Stimulated activated memory B cell treated with anti-CD40 and anti-IgM and Interleukin-4, amounts not matched to agents 10 μg/mL and 1 μg/mL and 100 μg/mL, for 72 hours (primary cell): Measurements from ENCODE around the gene MTERF1.
A peak's percentile ranks its signal among the peaks of the same experiment; 100 is the strongest.

Experiments used
- ATAC-seq: fragments of 150-1000 bp; cut with Tn5 transposase; 2 replicates; pipeline ENCODE4 v1.10.0; 2021
- H3K27ac Mint-ChIP-seq: one replicate; pipeline ENCODE4 v1.8.0; 2022; ENCODE audit warnings: mild to moderate bottlenecking, mixed read lengths
- H3K27me3 Mint-ChIP-seq: one replicate; pipeline ENCODE4 v1.8.0; 2022; ENCODE audit warnings: mixed read lengths
- H3K36me3 Mint-ChIP-seq: one replicate; pipeline ENCODE4 v1.8.0; 2022; ENCODE audit warnings: mixed read lengths
- H3K4me1 Mint-ChIP-seq: one replicate; pipeline ENCODE4 v1.8.0; 2022; ENCODE audit warnings: mixed read lengths
- H3K4me3 Mint-ChIP-seq: one replicate; pipeline ENCODE4 v1.8.0; 2022; ENCODE audit warnings: mild to moderate bottlenecking, moderate library complexity, mixed read lengths
- H3K9me3 Mint-ChIP-seq: one replicate; pipeline ENCODE4 v1.8.0; 2022; ENCODE audit warnings: mixed read lengths

MTERF1 gene, protein sequence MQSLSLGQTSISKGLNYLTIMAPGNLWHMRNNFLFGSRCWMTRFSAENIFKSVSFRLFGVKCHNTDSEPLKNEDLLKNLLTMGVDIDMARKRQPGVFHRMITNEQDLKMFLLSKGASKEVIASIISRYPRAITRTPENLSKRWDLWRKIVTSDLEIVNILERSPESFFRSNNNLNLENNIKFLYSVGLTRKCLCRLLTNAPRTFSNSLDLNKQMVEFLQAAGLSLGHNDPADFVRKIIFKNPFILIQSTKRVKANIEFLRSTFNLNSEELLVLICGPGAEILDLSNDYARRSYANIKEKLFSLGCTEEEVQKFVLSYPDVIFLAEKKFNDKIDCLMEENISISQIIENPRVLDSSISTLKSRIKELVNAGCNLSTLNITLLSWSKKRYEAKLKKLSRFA

DNA sequence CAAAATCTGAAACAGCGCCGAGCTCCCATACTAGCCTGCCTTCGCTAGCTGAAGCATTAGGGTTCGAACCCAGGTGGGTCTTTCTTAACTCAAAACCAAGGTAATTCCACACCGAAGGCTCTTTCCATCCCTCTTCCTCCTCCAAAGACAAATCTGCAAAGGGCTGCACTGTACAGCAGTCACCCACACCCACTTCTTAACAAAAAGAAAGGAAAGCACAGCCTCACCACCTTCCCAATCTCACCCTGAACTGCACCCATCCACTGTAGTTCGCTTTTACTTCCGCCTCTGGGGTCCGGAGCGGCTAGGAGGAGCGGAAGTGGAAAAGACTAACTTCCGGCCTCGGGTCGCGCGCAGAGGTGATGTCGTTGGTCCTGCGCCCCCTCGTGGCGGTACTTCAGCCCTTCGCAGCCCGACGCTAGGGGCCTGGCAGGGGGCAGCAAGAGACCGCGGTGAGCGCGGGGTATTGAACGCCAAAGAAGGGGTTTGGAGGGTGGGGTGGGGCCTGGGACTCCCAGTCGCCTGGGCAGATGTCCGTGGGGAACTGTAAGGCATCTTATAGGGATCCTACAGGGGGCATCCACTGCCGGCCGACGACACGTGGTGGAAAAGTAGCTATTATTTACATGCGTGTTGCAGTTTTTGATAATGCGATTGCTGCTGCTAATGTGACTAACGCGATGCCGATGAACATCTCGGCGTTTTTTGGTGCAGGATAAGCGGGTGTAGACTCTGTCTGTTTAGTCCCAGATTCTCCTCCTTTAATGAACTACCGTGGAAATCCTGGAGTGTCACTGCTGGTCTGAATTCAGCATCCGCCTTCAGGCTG lies at the start of gene MTERF1:
MTERF1 (minus strand) TSS at position 290 of the 829 bp plus-strand sequence. CDS start 619 bp downstream, outside the sequence.
- Mint-ChIP-seq H3K9me3 (no peaks in the 10 kb centered on the region), H3K27ac (peak within 1 kb of the TSS; percentile 84), H3K36me3 (peaks cover 21% of the 10 kb centered on the region), H3K4me1 (peaks cover 27% of the 10 kb centered on the region), H3K27me3 (no peaks in the 10 kb centered on the region), H3K4me3 (peak within 1 kb of the TSS; percentile 90)
- ATAC-seq = peak; percentile 100

DNA sequence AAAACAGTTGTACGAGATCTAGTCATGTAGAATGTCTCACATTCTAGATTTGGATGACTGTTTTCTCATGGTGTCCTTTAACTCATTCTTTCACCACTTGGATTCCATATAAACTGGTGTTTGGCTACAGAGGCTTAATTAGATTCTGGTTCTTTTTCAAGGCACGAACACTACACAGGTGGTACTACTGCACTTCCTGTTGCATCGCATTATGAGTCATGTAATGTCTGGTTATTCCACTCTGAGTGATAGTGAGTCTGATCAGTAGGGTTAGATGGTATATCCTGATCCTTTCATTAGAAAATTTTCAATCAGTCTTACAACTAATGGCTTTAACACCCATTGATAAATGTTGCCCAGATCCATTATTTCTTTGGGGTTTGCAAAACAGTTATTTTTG lies 49.0 kb upstream of the MTERF1 start:
- no peak overlapping the region for H3K4me3 Mint-ChIP-seq
- H3K9me3 Mint-ChIP-seq = no peaks in the 10 kb centered on the region
- no peaks in the 10 kb centered on the region for H3K4me1 Mint-ChIP-seq
- H3K27me3 Mint-ChIP-seq = peaks cover 37% of the 10 kb centered on the region
- peak; percentile 41 for ATAC-seq
- no peak overlapping the region for H3K27ac Mint-ChIP-seq
- H3K36me3 Mint-ChIP-seq = no peaks in the 10 kb centered on the region

DNA sequence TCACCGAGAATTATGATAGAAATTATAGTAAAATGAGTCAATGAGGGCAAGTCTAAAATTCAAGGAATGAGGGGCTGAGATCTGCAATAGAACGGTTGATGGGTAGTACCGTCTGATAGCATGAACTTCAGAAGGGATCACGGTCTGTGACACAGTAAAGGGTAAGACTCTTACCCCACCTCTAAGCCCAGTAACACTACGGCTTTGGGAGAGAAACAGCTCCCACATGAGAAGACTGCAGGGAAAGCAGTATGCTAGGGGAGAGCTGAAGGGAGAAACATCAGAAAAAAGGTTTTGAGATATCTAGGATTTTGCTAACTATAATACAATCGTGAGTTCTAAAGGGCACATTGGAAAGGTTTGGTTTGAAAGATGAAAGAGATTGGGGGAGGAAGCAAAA lies 47.4 kb upstream of the MTERF1 start:
- H3K27ac Mint-ChIP-seq = no peak overlapping the region
- H3K4me3 Mint-ChIP-seq = no peak overlapping the region
- no peaks in the 10 kb centered on the region for H3K36me3 Mint-ChIP-seq
- peaks cover 39% of the 10 kb centered on the region for H3K27me3 Mint-ChIP-seq
- no peak for ATAC-seq
- no peaks in the 10 kb centered on the region for H3K4me1 Mint-ChIP-seq
- H3K9me3 Mint-ChIP-seq = no peaks in the 10 kb centered on the region

DNA sequence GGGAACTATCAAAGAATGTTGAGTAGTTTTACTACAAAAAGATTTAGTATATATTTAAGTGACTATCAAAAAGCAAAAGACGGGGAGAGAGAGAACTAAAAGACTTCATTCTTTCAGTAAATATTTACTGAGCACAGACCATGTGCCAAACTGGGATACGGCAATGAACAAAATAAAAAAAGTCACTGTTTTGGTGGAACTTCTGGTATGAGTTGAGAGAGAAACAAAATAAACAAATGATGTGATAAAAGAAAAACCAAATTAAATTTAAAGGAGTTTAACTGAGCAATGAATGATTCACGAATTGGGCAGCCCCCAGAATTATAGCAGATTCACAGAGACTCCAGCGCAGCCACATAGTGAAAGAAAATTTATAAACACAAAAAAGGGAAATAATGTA lies 42.4 kb upstream of the MTERF1 start:
- no peak for ATAC-seq
- Mint-ChIP-seq H3K36me3 (no peaks in the 10 kb centered on the region), H3K27ac (no peak overlapping the region), H3K9me3 (no peaks in the 10 kb centered on the region), H3K27me3 (peaks cover 49% of the 10 kb centered on the region), H3K4me1 (no peaks in the 10 kb centered on the region), H3K4me3 (no peak overlapping the region)

DNA sequence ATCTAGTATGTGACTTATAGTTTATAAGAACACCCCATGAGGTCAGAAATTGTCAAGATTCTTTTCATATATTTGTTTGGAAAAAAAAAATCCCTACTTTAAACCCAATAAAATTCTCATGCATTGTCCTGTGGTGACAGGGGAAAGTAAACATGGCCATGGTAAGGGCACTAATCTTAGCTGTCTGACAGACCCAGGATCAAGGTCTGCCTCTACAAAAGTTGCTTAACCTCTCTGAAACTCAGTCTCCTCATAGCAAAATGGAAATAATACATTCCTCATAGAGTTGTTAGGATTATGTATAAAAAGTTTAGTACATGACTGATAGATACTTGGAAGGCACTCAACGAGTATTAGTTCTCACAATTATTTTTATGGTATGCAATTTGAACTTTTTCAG lies 37.9 kb upstream of the MTERF1 start:
- no peak overlapping the region for H3K4me3 Mint-ChIP-seq
- H3K36me3 Mint-ChIP-seq = no peaks in the 10 kb centered on the region
- H3K9me3 Mint-ChIP-seq = no peaks in the 10 kb centered on the region
- H3K27ac Mint-ChIP-seq = no peak overlapping the region
- peaks cover 15% of the 10 kb centered on the region for H3K27me3 Mint-ChIP-seq
- H3K4me1 Mint-ChIP-seq = no peaks in the 10 kb centered on the region
- no peak for ATAC-seq

DNA sequence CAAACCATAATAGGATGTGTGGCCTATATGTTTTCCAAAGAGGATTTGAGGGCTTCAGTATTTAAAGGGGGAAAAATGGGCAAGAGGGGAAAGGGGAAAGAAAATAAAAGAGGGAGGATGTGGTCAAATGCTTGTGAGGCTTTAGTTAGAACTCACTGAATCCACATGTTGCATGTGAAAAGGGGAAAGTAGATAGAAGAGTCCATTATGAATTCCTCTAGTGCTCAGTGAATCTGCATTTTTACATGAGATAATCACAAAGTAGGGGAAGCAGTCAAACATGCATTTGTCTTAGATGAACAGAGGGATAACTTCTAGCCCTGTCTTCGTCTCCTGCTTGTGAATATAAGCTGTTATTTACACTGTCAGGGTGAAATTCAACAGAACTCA lies 35.5 kb upstream of the MTERF1 start:
- H3K27me3 Mint-ChIP-seq = peaks cover 15% of the 10 kb centered on the region
- H3K36me3 Mint-ChIP-seq = no peaks in the 10 kb centered on the region
- H3K4me1 Mint-ChIP-seq = no peaks in the 10 kb centered on the region
- H3K27ac Mint-ChIP-seq = no peak overlapping the region
- no peak overlapping the region for H3K4me3 Mint-ChIP-seq
- ATAC-seq = no peak
- no peaks in the 10 kb centered on the region for H3K9me3 Mint-ChIP-seq

DNA sequence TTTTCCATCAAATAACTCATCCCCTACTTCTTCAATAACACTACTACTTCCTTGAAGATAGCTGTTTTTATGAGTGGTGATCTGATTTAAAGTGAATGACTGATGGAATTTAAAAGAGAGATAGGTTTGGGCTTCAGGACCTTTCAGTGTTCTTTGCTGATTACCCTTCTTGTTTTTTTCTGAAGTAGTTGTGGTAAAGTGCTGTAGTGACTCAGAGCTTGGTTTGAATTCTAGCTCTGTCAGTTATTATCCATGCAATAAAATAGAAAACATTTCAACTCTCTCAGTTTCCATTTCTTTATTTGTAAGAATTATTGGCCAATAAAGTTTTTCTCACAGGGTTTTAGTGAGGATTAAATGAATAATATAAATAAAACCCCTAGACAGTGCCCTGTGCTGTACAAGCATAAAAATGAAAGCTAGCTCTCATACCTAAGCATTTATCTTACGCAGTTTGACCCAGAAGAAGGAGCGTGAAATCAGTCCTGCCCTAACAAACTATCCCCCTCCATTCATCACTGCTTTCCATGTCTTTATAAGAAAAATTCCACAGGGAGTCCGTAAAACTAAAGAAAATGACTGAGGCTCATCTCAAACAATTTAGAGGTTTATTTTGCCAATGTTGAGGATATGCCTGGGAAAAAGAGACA lies 35.0 kb upstream of the MTERF1 start:
- no peaks in the 10 kb centered on the region for H3K36me3 Mint-ChIP-seq
- no peaks in the 10 kb centered on the region for H3K4me1 Mint-ChIP-seq
- H3K4me3 Mint-ChIP-seq = no peak overlapping the region
- no peak overlapping the region for H3K27ac Mint-ChIP-seq
- no peak for ATAC-seq
- no peaks in the 10 kb centered on the region for H3K9me3 Mint-ChIP-seq
- peaks cover 11% of the 10 kb centered on the region for H3K27me3 Mint-ChIP-seq

DNA sequence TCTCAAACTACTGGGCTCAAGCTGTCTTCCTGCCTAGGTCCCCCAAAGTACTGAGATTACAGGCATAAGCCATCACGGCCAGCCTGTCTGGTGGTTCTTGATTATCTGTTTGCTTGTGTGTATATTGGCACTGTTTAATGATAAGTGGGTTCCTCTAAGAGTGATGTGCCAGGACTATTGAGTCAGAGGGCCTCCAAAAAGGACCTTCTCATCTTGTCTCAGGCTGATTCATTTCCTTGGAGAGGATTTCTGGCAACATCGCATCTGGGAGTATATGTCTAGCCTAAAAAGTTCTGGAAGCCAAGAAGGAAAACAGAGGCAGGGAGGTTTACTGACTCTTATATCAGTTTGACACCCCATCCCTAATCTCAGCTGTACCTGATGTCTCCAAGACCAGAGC lies 33.1 kb upstream of the MTERF1 start:
- Mint-ChIP-seq H3K27me3 (no peaks in the 10 kb centered on the region), H3K4me1 (no peaks in the 10 kb centered on the region), H3K27ac (no peak overlapping the region), H3K4me3 (no peak overlapping the region), H3K36me3 (no peaks in the 10 kb centered on the region), H3K9me3 (no peaks in the 10 kb centered on the region)
- ATAC-seq = no peak

DNA sequence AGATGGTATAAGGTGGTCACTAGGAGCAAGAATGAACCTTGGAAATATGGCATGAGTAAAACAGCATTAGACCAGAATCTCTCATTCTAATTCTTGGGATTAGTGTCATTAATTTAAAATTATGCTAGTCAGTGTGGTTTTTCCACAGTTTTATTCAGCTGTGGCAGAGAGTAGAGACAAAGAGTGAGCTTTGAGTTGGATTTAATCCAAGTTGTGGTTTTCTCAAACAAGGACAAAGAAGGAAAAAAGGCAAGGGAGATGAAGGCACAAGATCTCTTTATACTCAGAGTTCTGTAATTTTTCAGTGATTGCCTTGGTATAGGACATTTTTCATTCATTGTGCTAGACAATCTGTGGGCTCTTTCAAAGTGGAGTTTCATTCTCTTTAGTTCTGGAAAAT lies 32.0 kb upstream of the MTERF1 start:
- no peak for ATAC-seq
- Mint-ChIP-seq H3K36me3 (no peaks in the 10 kb centered on the region), H3K4me1 (no peaks in the 10 kb centered on the region), H3K27me3 (no peaks in the 10 kb centered on the region), H3K4me3 (no peak overlapping the region), H3K27ac (no peak overlapping the region), H3K9me3 (no peaks in the 10 kb centered on the region)

DNA sequence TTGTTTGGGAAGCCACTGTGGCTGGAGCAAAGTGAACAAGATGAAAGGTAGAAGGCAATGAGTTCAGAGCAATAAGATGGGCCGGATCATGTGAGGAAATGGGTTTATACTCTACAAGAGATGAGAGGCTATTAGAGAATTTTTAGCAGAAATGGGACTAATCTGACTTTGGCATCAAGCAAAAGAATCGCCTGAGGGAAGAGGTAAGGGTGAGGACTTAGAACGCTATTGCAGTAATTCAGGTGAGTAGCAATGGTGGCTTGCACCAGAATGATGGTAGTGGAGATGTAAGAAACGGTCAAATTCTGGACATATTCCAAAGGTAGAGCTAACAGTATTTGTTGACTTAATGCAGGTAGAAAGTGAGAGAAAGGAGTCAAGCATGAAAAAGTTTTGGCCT lies 30.6 kb upstream of the MTERF1 start:
- H3K27me3 Mint-ChIP-seq = no peaks in the 10 kb centered on the region
- H3K27ac Mint-ChIP-seq = no peak overlapping the region
- no peaks in the 10 kb centered on the region for H3K9me3 Mint-ChIP-seq
- ATAC-seq = no peak
- no peaks in the 10 kb centered on the region for H3K4me1 Mint-ChIP-seq
- H3K36me3 Mint-ChIP-seq = no peaks in the 10 kb centered on the region
- H3K4me3 Mint-ChIP-seq = no peak overlapping the region

DNA sequence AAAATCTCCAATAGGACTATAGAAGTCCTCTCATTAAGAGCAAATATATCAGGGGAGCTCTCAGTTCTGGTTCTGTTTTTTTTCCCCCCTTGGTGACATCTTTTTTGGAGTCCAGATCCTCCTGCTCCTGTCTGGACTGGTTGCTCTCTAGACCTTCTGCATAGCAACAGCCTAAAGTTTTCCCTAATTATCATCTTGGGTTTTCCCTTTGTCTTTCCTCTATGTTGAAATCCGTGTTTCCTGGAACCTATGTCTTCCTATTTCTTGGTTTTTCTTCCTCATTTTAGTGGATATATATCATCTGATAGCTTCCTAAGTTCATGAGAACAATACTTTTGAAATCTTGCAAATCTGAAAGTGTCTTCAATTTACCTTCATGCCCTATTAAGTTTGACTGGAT lies 29.7 kb upstream of the MTERF1 start:
- no peak for ATAC-seq
- Mint-ChIP-seq H3K36me3 (no peaks in the 10 kb centered on the region), H3K27ac (no peak overlapping the region)

DNA sequence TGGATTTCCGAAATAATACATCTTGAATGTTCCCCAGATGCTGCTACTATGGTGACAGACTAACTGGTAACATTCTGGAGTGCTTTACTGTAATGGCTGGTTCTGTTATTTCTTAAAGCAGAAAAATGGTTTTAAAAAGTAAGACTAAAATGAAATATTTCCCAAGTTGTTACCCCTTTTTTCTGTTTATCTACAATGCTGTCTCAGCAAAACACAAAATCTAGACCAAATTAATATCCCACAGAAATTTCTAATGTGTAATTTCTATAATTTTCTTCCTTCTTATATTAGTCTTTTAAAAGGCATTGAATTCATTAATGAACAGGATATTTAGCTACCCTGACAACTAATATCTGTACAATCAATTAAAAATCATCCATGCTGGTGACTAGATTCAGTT lies 19.1 kb upstream of the MTERF1 start:
- H3K36me3 Mint-ChIP-seq = no peaks in the 10 kb centered on the region
- H3K4me3 Mint-ChIP-seq = no peak overlapping the region
- H3K4me1 Mint-ChIP-seq = no peaks in the 10 kb centered on the region
- H3K27ac Mint-ChIP-seq = no peak overlapping the region
- peaks cover 9% of the 10 kb centered on the region for H3K27me3 Mint-ChIP-seq
- H3K9me3 Mint-ChIP-seq = no peaks in the 10 kb centered on the region
- ATAC-seq = no peak

More for the DNA sequence above, 29.7 kb upstream of the MTERF1 start:
- no peaks in the 10 kb centered on the region for H3K9me3 Mint-ChIP-seq
- no peak overlapping the region for H3K4me3 Mint-ChIP-seq
- no peaks in the 10 kb centered on the region for H3K27me3 Mint-ChIP-seq
- no peaks in the 10 kb centered on the region for H3K4me1 Mint-ChIP-seq

DNA sequence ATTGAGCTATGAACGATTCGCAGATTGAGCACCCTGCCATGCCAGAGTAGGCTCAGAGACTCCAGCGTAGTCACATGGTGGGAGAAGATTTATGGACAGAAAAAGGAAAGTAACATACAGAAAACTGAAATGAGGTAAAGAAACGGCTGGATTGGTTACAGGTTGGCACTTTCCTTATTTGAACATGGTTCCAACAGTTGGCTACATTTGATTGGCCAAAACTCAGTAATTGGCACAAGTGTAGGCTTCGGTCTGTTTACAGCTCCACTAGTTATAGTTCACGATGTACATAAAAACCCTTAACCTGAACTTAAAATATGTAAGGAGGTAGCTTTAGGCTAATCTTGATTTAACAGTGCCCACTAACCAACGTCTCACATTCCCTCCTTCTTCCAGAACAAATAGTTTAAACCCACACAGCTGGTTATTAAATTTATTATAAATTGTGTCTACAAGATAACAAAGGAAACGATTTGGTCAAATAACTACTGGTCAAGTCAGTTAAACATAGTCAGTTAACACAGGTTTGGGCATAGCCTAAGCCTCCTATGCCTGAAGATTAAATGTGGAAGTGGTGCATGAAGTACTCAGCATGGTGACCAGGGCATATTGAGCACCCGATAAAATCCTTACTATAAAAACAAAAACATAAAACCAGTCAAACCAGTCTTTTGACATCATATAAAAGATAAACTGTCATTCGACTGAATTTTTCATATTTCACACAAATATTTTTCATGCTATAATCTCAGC lies 17.9 kb upstream of the MTERF1 start:
- Mint-ChIP-seq H3K27ac (no peak overlapping the region), H3K4me1 (no peaks in the 10 kb centered on the region)

DNA sequence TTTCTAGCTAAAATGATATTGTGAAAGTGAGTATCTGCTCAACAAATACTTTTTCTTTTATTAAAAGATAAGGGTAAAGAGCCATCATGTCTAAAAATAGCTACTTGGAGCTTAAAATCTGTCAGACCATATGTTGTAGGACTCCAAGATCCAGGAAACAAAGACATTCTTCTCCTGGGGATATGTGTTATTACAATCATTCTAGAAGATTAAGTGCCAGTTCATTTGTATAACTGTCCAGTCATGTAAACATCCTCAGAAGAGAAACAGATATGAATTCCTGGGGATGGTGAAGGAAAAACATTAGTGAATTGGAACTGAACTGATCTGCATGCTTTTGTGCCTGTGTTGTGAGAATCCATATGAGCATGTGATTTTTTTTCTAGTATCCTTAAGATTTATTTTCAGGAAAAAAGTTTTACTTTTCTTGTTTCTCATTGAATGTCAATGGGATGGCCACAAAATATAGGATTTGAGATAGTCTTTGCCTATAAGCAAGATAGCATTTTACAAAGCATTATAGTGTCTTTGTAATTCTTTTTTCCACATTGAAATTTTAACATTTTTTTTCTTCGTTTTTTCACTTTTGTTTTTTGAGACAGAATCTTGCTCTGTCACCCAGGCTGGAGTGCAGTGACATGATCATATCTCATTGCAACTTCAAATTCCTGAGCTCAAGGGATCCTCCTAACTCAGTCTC lies 14.4 kb upstream of the MTERF1 start:
- no peaks in the 10 kb centered on the region for H3K9me3 Mint-ChIP-seq
- no peaks in the 10 kb centered on the region for H3K36me3 Mint-ChIP-seq
- no peaks in the 10 kb centered on the region for H3K4me1 Mint-ChIP-seq
- peaks cover 18% of the 10 kb centered on the region for H3K27me3 Mint-ChIP-seq
- no peak for ATAC-seq
- H3K27ac Mint-ChIP-seq = no peak overlapping the region
- H3K4me3 Mint-ChIP-seq = no peak overlapping the region

More for the DNA sequence above, 17.9 kb upstream of the MTERF1 start:
- H3K36me3 Mint-ChIP-seq = no peaks in the 10 kb centered on the region
- no peak overlapping the region for H3K4me3 Mint-ChIP-seq
- H3K27me3 Mint-ChIP-seq = peaks cover 14% of the 10 kb centered on the region
- no peaks in the 10 kb centered on the region for H3K9me3 Mint-ChIP-seq
- ATAC-seq = no peak
